HUES48 (cell line): ENCODE measurements around the gene TBL3.
"Not testable (repeated sequence)": the region's sequence is repeated elsewhere in the genome, so short reads cannot be mapped to it uniquely, and the experiment has no call there.

Source experiments
- H3K27ac ChIP-seq: one replicate; pipeline ENCODE4 v1.7.0; 2013; ENCODE audit warnings: low read depth, low read length, inconsistent platforms
- H3K27me3 ChIP-seq: 2 replicates; pipeline ENCODE4 v1.6.1; 2013; ENCODE audit warnings: mild to moderate bottlenecking, low read length; ENCODE audit not compliant: control insufficient read depth, insufficient read depth
- H3K36me3 ChIP-seq: 2 replicates; pipeline ENCODE4 v1.6.1; 2013; ENCODE audit warnings: low read length; ENCODE audit not compliant: control insufficient read depth, insufficient read depth
- H3K4me1 ChIP-seq: 2 replicates; pipeline ENCODE4 v1.6.1; 2013; ENCODE audit warnings: mild to moderate bottlenecking, low read length; ENCODE audit not compliant: control insufficient read depth, insufficient read depth
- H3K4me3 ChIP-seq: 2 replicates; pipeline ENCODE4 v1.5.1; 2013; ENCODE audit warnings: mild to moderate bottlenecking, low read depth, low read length
- H3K9ac ChIP-seq: 2 replicates; pipeline ENCODE4 v1.6.1; 2013; ENCODE audit warnings: mild to moderate bottlenecking, low read depth, low read length, moderate library complexity
- H3K9me3 ChIP-seq: 2 replicates; pipeline ENCODE4 v1.6.1; 2013; ENCODE audit warnings: low read length; ENCODE audit not compliant: control insufficient read depth, insufficient read depth

Gene TBL3

GRCh38 chr16:2005646-2006045 lies 33.8 kb downstream of the TBL3 start:
- Histone ChIP-seq H3K9me3 (no peaks in the 10 kb centered on the region), H3K9ac (no peak overlapping the region), H3K27ac (no peak overlapping the region), H3K36me3 (peaks cover 36% of the 10 kb centered on the region), H3K27me3 (no peaks in the 10 kb centered on the region), H3K4me3 (no peak overlapping the region), H3K4me1 (peaks cover 27% of the 10 kb centered on the region)

- Histone ChIP-seq H3K27ac (no peak overlapping the region), H3K9ac (no peak overlapping the region), H3K4me1 (peaks cover 27% of the 10 kb centered on the region), H3K4me3 (no peak overlapping the region), H3K9me3 (no peaks in the 10 kb centered on the region), H3K36me3 (peaks cover 29% of the 10 kb centered on the region), H3K27me3 (no peaks in the 10 kb centered on the region)
These were observed 34.5 kb downstream of the TBL3 start for GRCh38 chr16:2006317-2006716.

- Histone ChIP-seq H3K27ac (no peak overlapping the region), H3K9ac (no peak overlapping the region), H3K4me3 (no peak overlapping the region; the same call in 1 of the 2 replicates), H3K36me3 (peaks cover 19% of the 10 kb centered on the region), H3K27me3 (no peaks in the 10 kb centered on the region), H3K4me1 (peaks cover 27% of the 10 kb centered on the region), H3K9me3 (no peaks in the 10 kb centered on the region)
These were observed 35.4 kb downstream of the TBL3 start for GRCh38 chr16:2007081-2007836.

GRCh38 chr16:2008009-2008526 lies 36.2 kb downstream of the TBL3 start:
- Histone ChIP-seq H3K4me1 (peaks cover 27% of the 10 kb centered on the region), H3K9me3 (no peaks in the 10 kb centered on the region), H3K27me3 (no peaks in the 10 kb centered on the region), H3K4me3 (peak overlapping the region; percentile 88), H3K9ac (no peak overlapping the region), H3K36me3 (peaks cover 11% of the 10 kb centered on the region), H3K27ac (no peak overlapping the region)

GRCh38 chr16:2008631-2009163 lies 36.8 kb downstream of the TBL3 start:
- Histone ChIP-seq H3K9ac (peak overlapping the region; percentile 73; the same call in 1 of the 2 replicates), H3K27me3 (no peaks in the 10 kb centered on the region), H3K36me3 (peaks cover 6% of the 10 kb centered on the region), H3K9me3 (no peaks in the 10 kb centered on the region), H3K4me1 (peaks cover 27% of the 10 kb centered on the region), H3K4me3 (peak overlapping the region; percentile 88), H3K27ac (peak overlapping the region; percentile 69)

- no peaks in the 10 kb centered on the region for H3K9me3 ChIP-seq
- H3K27me3 ChIP-seq, result no peaks in the 10 kb centered on the region
- peaks cover 6% of the 10 kb centered on the region for H3K36me3 ChIP-seq
- H3K9ac ChIP-seq, result peak overlapping the region; percentile 73; the same call in 1 of the 2 replicates
- peak overlapping the region; percentile 88 for H3K4me3 ChIP-seq
- peaks cover 25% of the 10 kb centered on the region for H3K4me1 ChIP-seq
- peak overlapping the region; percentile 69 for H3K27ac ChIP-seq
These were observed 37.4 kb downstream of the TBL3 start for GRCh38 chr16:2009164-2009711.

GRCh38 chr16:2009791-2010510 lies 38.1 kb downstream of the TBL3 start, which contains the start of gene ZNF598:
Gene ZNF598 (minus strand): TSS chr16:2009821.
- Histone ChIP-seq H3K9ac (peak within 1 kb of the TSS; percentile 88), H3K4me3 (peak within 1 kb of the TSS; percentile 95), H3K9me3 (no peaks in the 10 kb centered on the region), H3K27ac (peak within 1 kb of the TSS; percentile 90), H3K27me3 (no peaks in the 10 kb centered on the region), H3K36me3 (peaks cover 6% of the 10 kb centered on the region), H3K4me1 (peaks cover 20% of the 10 kb centered on the region)

- not testable (repeated sequence) for H3K27ac ChIP-seq, H3K36me3 ChIP-seq, H3K27me3 ChIP-seq, H3K9me3 ChIP-seq, H3K4me3 ChIP-seq, H3K9ac ChIP-seq
- peaks cover 20% of the 10 kb centered on the region for H3K4me1 ChIP-seq
These were observed 39.9 kb downstream of the TBL3 start for GRCh38 chr16:2011726-2012125.

- Histone ChIP-seq H3K27me3 (peaks cover 5% of the 10 kb centered on the region; the same call in 1 of the 2 replicates), H3K27ac (no peak overlapping the region), H3K9me3 (no peaks in the 10 kb centered on the region), H3K36me3 (no peaks in the 10 kb centered on the region), H3K9ac (no peak overlapping the region), H3K4me1 (peaks cover 8% of the 10 kb centered on the region), H3K4me3 (no peak overlapping the region)
These were observed 41.7 kb downstream of the TBL3 start for GRCh38 chr16:2013527-2013926.

GRCh38 chr16:2015117-2015946 lies 43.5 kb downstream of the TBL3 start:
- H3K9me3 ChIP-seq, result no peaks in the 10 kb centered on the region
- no peak overlapping the region for H3K9ac ChIP-seq
- H3K27me3 ChIP-seq, result peaks cover 22% of the 10 kb centered on the region
- no peaks in the 10 kb centered on the region for H3K36me3 ChIP-seq
- H3K4me3 ChIP-seq, result no peak overlapping the region
- H3K27ac ChIP-seq, result no peak overlapping the region
- H3K4me1 ChIP-seq, result peaks cover 3% of the 10 kb centered on the region
